Glutamatergic neuron (in vitro differentiated cells): ENCODE data around the gene NTRK1. TPM values are rescaled to one million over a fixed set of nuclear protein-coding genes. Genes with fewer than 3 reads are reported as not detected.
A peak's percentile ranks its signal among the peaks of the same experiment; 100 is the strongest.

Source experiments
- DNase-seq: peaks from one replicate; pipeline ENCODE4 v3.0.0; 2022
- H3K27ac Mint-ChIP-seq: one replicate; pipeline ENCODE4 v1.8.0; 2020; ENCODE audit warnings: mild to moderate bottlenecking, mixed read lengths, inconsistent platforms; ENCODE audit not compliant: unreplicated experiment
- H3K27me3 Mint-ChIP-seq: one replicate; pipeline ENCODE4 v1.8.0; 2020; ENCODE audit warnings: mild to moderate bottlenecking, moderate library complexity, mixed read lengths, inconsistent platforms; ENCODE audit not compliant: unreplicated experiment
- H3K36me3 Mint-ChIP-seq: one replicate; pipeline ENCODE4 v1.8.0; 2020; ENCODE audit warnings: mild to moderate bottlenecking, mixed read lengths, inconsistent platforms; ENCODE audit not compliant: unreplicated experiment
- H3K4me1 Mint-ChIP-seq: one replicate; pipeline ENCODE4 v1.8.0; 2020; ENCODE audit warnings: mild to moderate bottlenecking, low read depth, mixed read lengths, inconsistent platforms; ENCODE audit not compliant: unreplicated experiment
- H3K4me3 Mint-ChIP-seq: one replicate; pipeline ENCODE4 v1.8.0; 2020; ENCODE audit warnings: mild to moderate bottlenecking, mixed read lengths, inconsistent platforms; ENCODE audit not compliant: unreplicated experiment
- H3K9me3 Mint-ChIP-seq: one replicate; pipeline ENCODE4 v1.8.0; 2020; ENCODE audit warnings: mild to moderate bottlenecking, moderate library complexity, mixed read lengths, inconsistent platforms; ENCODE audit not compliant: unreplicated experiment
- CTCF ChIP-seq: fragments of 200-600 bp; sonication (generic); IDR thresholded peaks from one replicate; pipeline ENCODE4 v1.5.0; 2021; ENCODE audit not compliant: partially characterized antibody, unreplicated experiment
- total RNA-seq: library from RNA; stranded (reverse); fragmentation: NEBNext Ultra II Directional; extraction: Animal tissue kit (Norgen Biotek cat#: 25700); gene quantifications from one replicate; pipeline ENCODE4 v1.2.1, GENCODE V29; 2021; ENCODE audit not compliant: unreplicated experiment

NTRK1 gene
- total RNA-seq, 1 donor from 2014 or later = 296 TPM

- no peak for TF ChIP-seq CTCF
- no peak overlapping the region for H3K27ac Mint-ChIP-seq
- H3K27me3 Mint-ChIP-seq = peaks cover 12% of the 10 kb centered on the region
Measured at GRCh38 chr1:156836892-156837291, 23.8 kb upstream of the NTRK1 start.

GRCh38 chr1:156838972-156839371, 21.7 kb upstream of the NTRK1 start:
- Mint-ChIP-seq H3K27me3 (peaks cover 24% of the 10 kb centered on the region), H3K4me1 (peaks cover 20% of the 10 kb centered on the region), H3K27ac (no peak overlapping the region), H3K36me3 (peaks cover 6% of the 10 kb centered on the region), H3K4me3 (no peak overlapping the region), H3K9me3 (peaks cover 8% of the 10 kb centered on the region)
- peak; percentile 63 for DNase-seq
- peak; percentile 96 for TF ChIP-seq CTCF

More at GRCh38 chr1:156836892-156837291, 23.8 kb upstream of the NTRK1 start:
- peaks cover 4% of the 10 kb centered on the region for H3K9me3 Mint-ChIP-seq
- DNase-seq = no peak
- H3K36me3 Mint-ChIP-seq = no peaks in the 10 kb centered on the region
- peaks cover 20% of the 10 kb centered on the region for H3K4me1 Mint-ChIP-seq
- no peak overlapping the region for H3K4me3 Mint-ChIP-seq

- Mint-ChIP-seq H3K4me3 (peak overlapping the region; percentile 26), H3K27ac (no peak overlapping the region)
Measured at GRCh38 chr1:156839426-156840109, 21.1 kb upstream of the NTRK1 start.

GRCh38 chr1:156840186-156840897, 20.3 kb upstream of the NTRK1 start:
- Mint-ChIP-seq H3K4me1 (peaks cover 15% of the 10 kb centered on the region), H3K4me3 (no peak overlapping the region), H3K9me3 (peaks cover 8% of the 10 kb centered on the region), H3K36me3 (peaks cover 6% of the 10 kb centered on the region), H3K27ac (no peak overlapping the region), H3K27me3 (peaks cover 29% of the 10 kb centered on the region)
- no peak for TF ChIP-seq CTCF
- DNase-seq = no peak

More at GRCh38 chr1:156839426-156840109, 21.1 kb upstream of the NTRK1 start:
- Mint-ChIP-seq H3K36me3 (peaks cover 6% of the 10 kb centered on the region), H3K4me1 (peaks cover 20% of the 10 kb centered on the region), H3K9me3 (peaks cover 8% of the 10 kb centered on the region), H3K27me3 (peaks cover 25% of the 10 kb centered on the region)
- no peak for TF ChIP-seq CTCF
- peak; percentile 55 for DNase-seq

- DNase-seq = no peak
- peak overlapping the region; percentile 33 for H3K27ac Mint-ChIP-seq
Measured at GRCh38 chr1:156840898-156841279, 19.8 kb upstream of the NTRK1 start.

More at GRCh38 chr1:156840898-156841279, 19.8 kb upstream of the NTRK1 start:
- no peak for TF ChIP-seq CTCF
- H3K4me3 Mint-ChIP-seq = no peak overlapping the region
- peaks cover 6% of the 10 kb centered on the region for H3K36me3 Mint-ChIP-seq
- peaks cover 31% of the 10 kb centered on the region for H3K27me3 Mint-ChIP-seq
- H3K4me1 Mint-ChIP-seq = peaks cover 17% of the 10 kb centered on the region
- peaks cover 8% of the 10 kb centered on the region for H3K9me3 Mint-ChIP-seq
